Measurements from ENCODE around the gene ZNF804B. TPM values are rescaled to one million over a fixed set of nuclear protein-coding genes. Genes with fewer than 3 reads are reported as not detected.

The ZNF804B gene
- total and polyA plus RNA-seq, 2 of the 4 experiments (the other 2 are of a cell fraction), result not detected

GRCh38 chr7:88910516-88910915, 151.0 kb downstream of the ZNF804B start:
- H2AFZ ChIP-seq (replicated peaks; ENCODE audit: low read length, poor library complexity), result no peak overlapping the region
- no peak overlapping the region for H3K23ac ChIP-seq (ENCODE audit: low read depth, low read length)
- H3K4ac ChIP-seq (ENCODE audit: low read depth, low read length), result no peak overlapping the region
- H4K91ac ChIP-seq (ENCODE audit: insufficient read depth, low read depth, low read length), result no peak overlapping the region
- no peak overlapping the region for H3K14ac ChIP-seq (replicated peaks; ENCODE audit: low read depth, low read length)
- no peak overlapping the region for H4K5ac ChIP-seq (ENCODE audit: low read depth, low read length)
- H3K4me3 ChIP-seq (ENCODE audit: insufficient read depth, low read depth, low read length), result no peak overlapping the region
- H3K4me1 ChIP-seq (ENCODE audit: control insufficient read depth, insufficient read depth, low read length), result no peaks in the 10 kb centered on the region
- no peak overlapping the region for H3K4me2 ChIP-seq (ENCODE audit: low read depth, low read length)
- no CpG with 5 or more reads among the region's 2 CpGs for WGBS, 2 experiments (ENCODE audit: extremely low coverage in 2 of 2, insufficient read length in 1 of 2)
- no peak overlapping the region for H4K8ac ChIP-seq (ENCODE audit: low read depth in 2 of 2, low read length in 2 of 2)
- intact Hi-C loops (cut with micrococcal nuclease), result no loop called here
- no peak overlapping the region for H3K18ac ChIP-seq (ENCODE audit: low read depth, low read length)
- H3K79me1 ChIP-seq (ENCODE audit: low read depth in 1 of 2, low read length in 2 of 2), result no peaks in the 10 kb centered on the region
- H2BK20ac ChIP-seq (ENCODE audit: low read depth, low read length), result no peak overlapping the region
- no peak overlapping the region for H2BK15ac ChIP-seq (ENCODE audit: low read depth, low read length)
- no peak overlapping the region for H3K9ac ChIP-seq (ENCODE audit: low read depth, low read length)
- no peaks in the 10 kb centered on the region for H3K27me3 ChIP-seq (ENCODE audit: control insufficient read depth, insufficient read depth, low read length)
- H4K20me1 ChIP-seq (ENCODE audit: insufficient read depth, low read length), result no peaks in the 10 kb centered on the region
- no peak for ATAC-seq (ENCODE audit: low read depth)
- ChIA-PET CTCF (no interaction called here), POLR2A (ENCODE audit: unreplicated experiment) (no interaction called here)
- dilution Hi-C loops (cut with HindIII; ENCODE audit: low sequenced_read_pairs, unreplicated experiment), result no loop called here
- H3K56ac ChIP-seq (ENCODE audit: extremely low read depth, insufficient read depth, low read length), result no peak overlapping the region
- no peak for DNase-seq
- no peak overlapping the region for H2BK5ac ChIP-seq (ENCODE audit: low read depth, low read length, poor library complexity, severe bottlenecking)
- no TSS peak for BruUV-seq (replicated peaks)
- in situ Hi-C loops (cut with MboI; ENCODE audit: low sequenced_read_pairs), result no loop called here
- no peak overlapping the region for H2AK9ac ChIP-seq (replicated peaks; ENCODE audit: low read depth, low read length, poor library complexity)
- no peak overlapping the region for H2BK120ac ChIP-seq (ENCODE audit: low read depth, low read length)
- no peaks in the 10 kb centered on the region for H3K9me1 ChIP-seq (ENCODE audit: insufficient read depth, low read length)
- no peak overlapping the region for H3K27ac ChIP-seq (ENCODE audit: insufficient read depth, low read length)
- H3K9me3 ChIP-seq (ENCODE audit: control insufficient read depth, insufficient read depth, low read length), result no peaks in the 10 kb centered on the region
- no peak overlapping the region for H2AK5ac ChIP-seq (ENCODE audit: low read depth, low read length)
- TF ChIP-seq MXI1 (IDR thresholded peaks at IDR 0.05; ENCODE audit: borderline replicate concordance, low read depth, low read length) (no peak), ELK1 (IDR thresholded peaks at IDR 0.05; ENCODE audit: borderline replicate concordance, low read depth, low read length) (no peak)
- H3K36me3 ChIP-seq (ENCODE audit: control insufficient read depth, insufficient read depth, low read length), result no peaks in the 10 kb centered on the region
